ENCODE results near the gene POLR3A.
"Not testable (repeated sequence)": the region's sequence is repeated elsewhere in the genome, so short reads cannot be mapped to it uniquely, and the experiment has no call there.

DNA sequence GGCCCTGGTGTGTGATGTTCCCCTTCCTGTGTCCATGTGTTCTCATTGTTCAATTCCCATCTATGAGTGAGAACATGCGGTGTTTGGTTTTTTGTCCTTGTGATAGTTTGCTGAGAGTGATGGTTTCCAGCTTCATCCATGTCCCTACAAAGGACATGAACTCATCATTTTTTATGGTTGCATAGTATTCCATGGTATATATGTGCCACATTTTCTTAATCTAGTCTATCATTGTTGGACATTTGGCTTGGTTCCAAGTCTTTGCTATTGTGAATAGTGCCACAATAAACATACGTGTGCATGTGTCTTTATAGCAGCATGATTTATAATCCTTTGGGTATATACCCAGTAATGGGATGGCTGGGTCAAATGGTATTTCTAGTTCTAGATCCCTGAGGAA lies 35.6 kb upstream of the POLR3A start:
- TF ChIP-seq, protein P1, sequence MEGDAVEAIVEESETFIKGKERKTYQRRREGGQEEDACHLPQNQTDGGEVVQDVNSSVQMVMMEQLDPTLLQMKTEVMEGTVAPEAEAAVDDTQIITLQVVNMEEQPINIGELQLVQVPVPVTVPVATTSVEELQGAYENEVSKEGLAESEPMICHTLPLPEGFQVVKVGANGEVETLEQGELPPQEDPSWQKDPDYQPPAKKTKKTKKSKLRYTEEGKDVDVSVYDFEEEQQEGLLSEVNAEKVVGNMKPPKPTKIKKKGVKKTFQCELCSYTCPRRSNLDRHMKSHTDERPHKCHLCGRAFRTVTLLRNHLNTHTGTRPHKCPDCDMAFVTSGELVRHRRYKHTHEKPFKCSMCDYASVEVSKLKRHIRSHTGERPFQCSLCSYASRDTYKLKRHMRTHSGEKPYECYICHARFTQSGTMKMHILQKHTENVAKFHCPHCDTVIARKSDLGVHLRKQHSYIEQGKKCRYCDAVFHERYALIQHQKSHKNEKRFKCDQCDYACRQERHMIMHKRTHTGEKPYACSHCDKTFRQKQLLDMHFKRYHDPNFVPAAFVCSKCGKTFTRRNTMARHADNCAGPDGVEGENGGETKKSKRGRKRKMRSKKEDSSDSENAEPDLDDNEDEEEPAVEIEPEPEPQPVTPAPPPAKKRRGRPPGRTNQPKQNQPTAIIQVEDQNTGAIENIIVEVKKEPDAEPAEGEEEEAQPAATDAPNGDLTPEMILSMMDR (IDR thresholded peaks at IDR 0.05), result not testable (repeated sequence)
- TF ChIP-seq POLR2A (IDR thresholded peaks at IDR 0.05), result not testable (repeated sequence)

Measured in right lobe of liver (tissue), 4 donors.